Activated gamma-delta T cell treated with anti-CD3 and anti-CD28 coated beads, Interleukin-2, amount 50 U/mL, for 16 hours (primary cell): ENCODE measurements around the gene AWAT1.
"Not testable (repeated sequence)": the region's sequence is repeated elsewhere in the genome, so short reads cannot be mapped to it uniquely, and the experiment has no call there.

Source experiments
- DNase-seq: peaks from one replicate; pipeline ENCODE4 v3.0.0-alpha.2; 2020; ENCODE audit warnings: low read depth

The AWAT1 gene

DNA sequence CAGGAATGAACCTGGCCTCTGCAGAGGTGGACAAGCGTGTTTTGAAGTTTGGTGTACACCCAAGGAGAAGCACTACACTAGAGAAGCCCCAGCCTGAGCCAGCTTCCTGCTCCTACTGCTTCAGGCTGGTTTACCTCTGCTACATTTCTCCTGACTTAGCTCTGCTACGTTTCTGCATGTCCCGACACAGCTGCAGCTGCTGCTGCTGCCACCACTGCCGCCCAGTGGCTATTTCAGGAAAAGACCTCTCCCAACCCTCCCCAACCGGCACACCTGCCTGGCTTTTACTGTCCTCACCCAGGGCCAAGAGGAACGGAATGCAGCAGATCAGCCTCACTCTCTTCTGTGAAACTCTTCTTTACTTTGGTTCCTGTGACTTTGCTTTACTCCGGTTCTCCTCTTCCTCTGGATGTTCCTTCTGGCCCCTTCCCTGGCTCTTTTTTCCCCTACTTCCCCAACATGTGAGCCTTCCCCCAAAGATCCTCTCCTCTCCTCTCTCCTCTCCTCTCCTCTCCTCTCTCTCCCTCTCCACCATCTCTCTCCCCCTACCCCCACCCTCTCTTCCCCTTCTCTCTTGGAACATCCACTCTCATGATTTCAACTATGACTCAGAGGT, 28.6 kb downstream of the AWAT1 start:
- no peak for DNase-seq

DNA sequence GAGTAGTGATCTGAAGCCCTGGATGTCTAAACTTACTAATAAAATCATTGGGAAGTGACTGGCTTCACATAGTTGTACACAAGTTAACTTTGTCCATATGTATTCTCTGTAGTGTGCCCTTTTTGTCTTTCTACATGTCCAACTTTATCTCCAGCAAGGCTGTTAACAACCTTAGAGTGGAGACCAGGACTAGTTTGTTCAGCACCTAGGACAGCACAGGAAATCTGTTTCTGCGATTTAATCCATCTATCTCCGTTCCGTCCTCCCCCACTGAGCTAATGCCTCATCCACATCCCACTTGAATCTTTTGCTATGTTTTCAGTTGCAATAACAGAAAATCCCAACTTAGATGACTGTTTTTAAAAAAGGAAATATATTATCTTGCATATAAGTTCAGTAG, 30.3 kb downstream of the AWAT1 start:
- DNase-seq = no peak

DNA sequence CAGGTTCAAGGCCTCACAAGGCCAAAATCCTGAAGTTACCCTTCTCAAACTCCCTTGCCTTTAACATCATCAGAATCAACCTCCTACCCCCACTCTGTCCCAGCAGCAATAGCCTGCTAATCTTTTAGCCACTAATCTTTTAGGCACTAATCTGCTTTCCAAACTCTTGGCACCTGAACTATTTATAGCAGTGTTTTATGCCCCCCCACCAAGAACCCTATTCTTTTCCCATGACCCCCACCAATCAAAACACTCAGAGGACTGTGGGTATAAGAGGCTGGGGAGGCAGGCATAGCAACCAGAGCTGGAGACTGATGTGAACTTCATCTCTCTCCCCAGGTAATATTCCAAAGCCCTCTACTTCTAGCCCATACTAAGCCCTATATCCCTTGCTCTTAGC, 33.6 kb downstream of the AWAT1 start, which contains the start of gene ARR3:
ARR3 (plus strand) TSS at position 301 of the 400 bp plus-strand sequence. CDS start 1,052 bp downstream, outside the sequence.
- DNase-seq = no peak

DNA sequence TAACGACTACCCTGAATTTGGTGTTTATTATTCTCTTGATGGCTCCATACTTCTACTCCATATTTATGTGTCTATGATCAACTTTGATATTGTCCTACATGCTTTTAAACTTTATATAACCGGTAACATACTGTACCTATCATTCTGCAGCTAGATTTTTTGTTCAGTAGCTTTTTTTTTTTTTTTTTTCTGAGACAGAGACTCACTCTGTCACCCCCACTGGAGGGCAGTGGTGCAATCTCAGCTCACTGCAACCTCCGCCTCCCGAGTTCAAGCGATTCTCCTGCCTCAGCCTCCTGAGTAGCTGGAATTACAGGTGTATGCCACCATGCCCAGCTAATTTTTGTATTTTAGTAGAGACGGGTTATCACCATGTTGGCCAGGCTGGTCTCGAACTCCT, 39.6 kb downstream of the AWAT1 start:
- not testable (repeated sequence) for DNase-seq

DNA sequence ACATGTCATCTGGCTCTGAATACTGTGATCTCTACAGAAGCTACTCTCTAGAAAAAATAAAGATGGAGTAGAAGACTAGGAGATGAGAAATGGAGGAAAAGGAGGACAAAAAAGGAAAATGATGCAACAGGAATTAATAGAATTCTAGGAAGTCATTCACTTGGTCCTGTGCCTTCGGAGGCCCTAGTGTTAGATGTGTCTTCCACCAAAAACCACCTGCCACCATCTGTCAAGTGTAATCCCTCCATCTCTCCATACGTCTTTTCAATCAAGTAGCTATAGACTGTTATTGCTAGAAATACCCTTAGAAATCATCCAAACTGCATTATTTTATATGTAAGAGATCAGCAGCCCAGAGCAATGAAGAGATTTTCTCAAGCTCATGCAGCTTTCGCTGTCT, 44.6 kb downstream of the AWAT1 start:
- DNase-seq = no peak

DNA sequence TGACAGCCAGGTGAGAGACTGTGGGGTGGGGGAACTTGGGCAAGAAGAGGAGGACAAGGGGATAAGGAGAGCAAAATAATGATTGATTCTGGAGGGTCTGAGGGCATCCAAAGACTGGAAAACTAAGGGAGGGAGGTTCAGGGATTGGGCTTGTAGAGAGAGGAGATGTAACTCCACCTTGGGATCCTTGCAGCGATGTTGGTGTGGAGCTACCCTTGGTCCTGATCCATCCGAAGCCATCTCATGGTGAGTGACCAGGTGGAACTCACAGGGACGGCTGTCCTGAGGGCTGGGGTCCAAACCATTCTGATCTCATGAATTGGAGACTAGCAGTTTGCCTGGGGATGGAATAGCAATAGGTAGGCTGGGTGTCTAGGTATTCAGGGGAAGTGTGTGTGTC, 46.1 kb downstream of the AWAT1 start:
- no peak for DNase-seq

DNA sequence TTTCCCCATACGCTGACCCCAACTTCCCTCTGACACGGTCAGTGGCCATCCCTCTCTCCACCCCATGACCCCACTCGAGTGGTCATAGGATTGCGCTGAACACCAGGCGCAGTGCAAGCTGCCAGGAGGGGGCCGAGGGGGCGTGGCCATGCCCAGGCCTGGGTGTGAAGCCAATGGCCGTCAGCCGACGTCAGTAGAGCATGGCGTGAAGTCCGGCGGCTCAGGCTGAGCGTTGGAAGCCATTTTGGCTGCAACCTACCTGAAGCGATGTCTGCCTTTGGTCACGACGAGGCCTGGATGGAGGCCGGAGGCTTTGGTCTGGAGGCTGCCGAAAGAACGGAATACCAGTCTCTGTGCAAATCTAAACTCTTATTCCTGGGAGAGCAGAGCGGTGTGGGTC, 47.5 kb downstream of the AWAT1 start, which contains the start of gene RAB41:
RAB41 (plus strand) TSS at position 222 of the 400 bp plus-strand sequence; CDS start at position 268, 46 bp downstream.
- DNase-seq = no peak

DNA sequence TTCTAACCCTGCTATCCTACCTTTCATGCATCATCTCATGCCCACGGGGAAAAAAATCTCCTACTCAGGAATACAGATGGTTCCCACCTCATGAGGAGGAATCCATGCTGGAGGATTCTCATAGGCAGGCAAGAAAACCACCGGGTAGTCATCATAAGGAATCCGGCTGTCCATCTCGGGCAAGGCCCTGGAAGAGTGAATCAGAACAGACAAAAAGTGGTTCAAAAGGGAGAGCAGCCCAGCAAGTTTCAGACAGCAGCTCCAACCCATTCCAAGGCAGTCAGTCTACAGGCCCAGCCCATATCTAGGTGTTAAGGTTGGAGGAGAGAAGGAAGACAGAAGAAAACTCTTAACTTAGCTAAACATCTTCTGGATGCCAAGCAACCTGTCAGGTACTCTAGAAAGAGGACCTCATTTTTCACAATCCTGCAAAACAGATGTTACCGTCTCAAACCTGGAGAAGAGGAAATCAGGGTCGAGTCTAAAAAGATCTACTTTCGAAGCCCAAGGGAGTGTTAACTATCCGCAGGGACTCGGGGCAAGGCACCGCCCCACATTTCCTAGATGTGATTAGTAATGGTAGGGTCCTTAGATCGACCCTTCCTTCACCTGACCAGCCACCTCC, 54.8 kb downstream of the AWAT1 start:
- no peak for DNase-seq
